Hepatocyte (in vitro differentiated cells): ENCODE measurements around the gene SDK1. TPM values are rescaled to one million over a fixed set of nuclear protein-coding genes. Genes with fewer than 3 reads are reported as not detected.
A peak's percentile ranks its signal among the peaks of the same experiment; 100 is the strongest.

ENCODE experiments used
- DNase-seq: peaks from one replicate; pipeline ENCODE4 v3.0.0-alpha.2; 2016; ENCODE audit warnings: low spot score
- H2AFZ ChIP-seq: fragments of 200-600 bp; sonication (generic); 2 replicates; pipeline ENCODE4 v1.6.0; 2016; ENCODE audit warnings: antibody characterized with exemption, mild to moderate bottlenecking
- H3K27ac ChIP-seq: fragments of 200-600 bp; sonication (generic); 2 replicates; pipeline ENCODE4 v1.5.1; 2016; ENCODE audit warnings: mild to moderate bottlenecking
- H3K27me3 ChIP-seq: fragments of 200-600 bp; sonication (generic); 2 replicates; pipeline ENCODE4 v1.6.1; 2016
- H3K36me3 ChIP-seq: fragments of 200-600 bp; sonication (generic); replicated peaks from 2 replicates; pipeline ENCODE4 v1.5.1; 2016; ENCODE audit warnings: low read depth; ENCODE audit not compliant: insufficient read depth
- H3K4me1 ChIP-seq: fragments of 200-600 bp; sonication (generic); 2 replicates; pipeline ENCODE4 v1.5.1; 2016; ENCODE audit warnings: mild to moderate bottlenecking, moderate library complexity; ENCODE audit not compliant: insufficient read depth
- H3K4me2 ChIP-seq: fragments of 200-600 bp; sonication (generic); 2 replicates; pipeline ENCODE4 v1.6.0; 2016
- H3K4me3 ChIP-seq: fragments of 200-600 bp; sonication (generic); 2 replicates; pipeline ENCODE4 v1.5.1; 2016; ENCODE audit warnings: mild to moderate bottlenecking
- H3K79me2 ChIP-seq: fragments of 200-600 bp; sonication (generic); 2 replicates; pipeline ENCODE4 v1.6.0; 2017; ENCODE audit warnings: mild to moderate bottlenecking
- H3K9me2 ChIP-seq: fragments of 200-600 bp; sonication (generic); replicated peaks from 2 replicates; pipeline ENCODE4 v1.6.0; 2017; ENCODE audit warnings: mild to moderate bottlenecking; ENCODE audit not compliant: insufficient read depth
- H3K9me3 ChIP-seq: fragments of 200-600 bp; sonication (generic); 2 replicates; pipeline ENCODE4 v1.5.1; 2016; ENCODE audit warnings: low read depth, mild to moderate bottlenecking
- H4K20me1 ChIP-seq: fragments of 200-600 bp; sonication (generic); 2 replicates; pipeline ENCODE4 v1.6.0; 2016; ENCODE audit warnings: mild to moderate bottlenecking; ENCODE audit not compliant: insufficient read depth, poor library complexity, severe bottlenecking
- EZH2 ChIP-seq: fragments of 200-600 bp; sonication (generic); IDR thresholded peaks from 2 replicates; pipeline ENCODE4 v1.6.1; 2016; ENCODE audit warnings: antibody characterized with exemption, mild to moderate bottlenecking, borderline replicate concordance
- EZH2phosphoT487 ChIP-seq: fragments of 200-600 bp; sonication (generic); IDR thresholded peaks from one replicate; pipeline ENCODE4 v1.6.1; 2018; ENCODE audit warnings: antibody characterized with exemption, mild to moderate bottlenecking, low read depth, moderate library complexity; ENCODE audit not compliant: unreplicated experiment, severe bottlenecking
- WGBS: methylation state at CpG from one replicate; pipeline ENCODE4 v1.1.6; 2016; ENCODE audit warnings: low lambda C conversion rate; ENCODE audit errors: missing lambda C conversion rate; 5-methylcytosine and 5-hydroxymethylcytosine counted together
- polyA plus RNA-seq: library from polyadenylated mRNA; unstranded; fragments of >200 nt; fragmentation: Nextera tagmentation; extraction: Ambion mirVana; gene quantifications from 2 replicates; pipeline ENCODE4 v1.2.1, GENCODE V29; 2016
- total RNA-seq: library from RNA; depleted of rRNA; stranded (reverse); fragments of >200 nt; gene quantifications from 2 replicates; pipeline ENCODE4 v1.2.3, GENCODE V29; 2014
- TF ChIP-seq, protein P1 (sequence below): fragments of 200-600 bp; sonication (generic); IDR thresholded peaks from 2 replicates; pipeline ENCODE4 v1.5.1; 2016; ENCODE audit warnings: antibody characterized with exemption, mild to moderate bottlenecking; ENCODE audit not compliant: poor library complexity

Gene SDK1
- total and polyA plus RNA-seq, 2 experiments from 2014 or later = 4.3 to 10.0 TPM

DNA sequence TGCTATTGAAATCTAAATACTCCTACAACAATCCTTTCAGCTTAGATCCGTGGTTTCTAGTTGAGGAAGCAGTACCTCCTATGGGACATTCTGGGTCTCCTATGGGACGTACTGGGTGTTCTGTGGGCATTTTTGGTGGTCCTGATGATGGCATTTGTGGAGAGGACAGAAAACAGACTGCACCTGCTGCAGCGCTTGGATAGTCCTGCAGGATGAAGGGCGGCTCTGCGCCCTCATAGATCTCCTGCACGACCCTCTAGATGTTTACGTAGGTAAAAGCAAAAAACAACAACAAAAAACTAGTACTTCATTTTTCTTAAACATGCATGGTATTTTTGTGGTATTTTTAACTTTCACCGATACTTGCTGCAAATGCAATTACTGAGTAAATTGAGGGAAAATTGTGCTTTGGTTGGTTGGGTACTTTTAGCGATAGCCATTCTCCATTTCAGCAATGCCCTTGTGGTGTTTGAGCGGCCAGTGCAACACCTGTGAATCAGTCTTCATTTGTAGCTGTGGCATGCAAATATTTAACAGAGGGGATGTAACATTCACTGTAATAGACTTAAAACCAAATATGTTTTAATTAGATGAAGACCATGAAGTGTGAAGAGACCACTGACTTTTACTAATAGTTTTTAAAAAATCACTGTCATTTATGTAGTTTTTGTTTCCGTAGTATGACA, 461.2 kb downstream of the SDK1 start:
- no peaks in the 10 kb centered on the region for H3K27me3 ChIP-seq
- H3K4me2 ChIP-seq = peak overlapping the region; percentile 43
- no peaks in the 10 kb centered on the region for H3K79me2 ChIP-seq
- no peaks in the 10 kb centered on the region for H3K36me3 ChIP-seq
- no peaks in the 10 kb centered on the region for H3K4me1 ChIP-seq
- no peaks in the 10 kb centered on the region for H3K9me3 ChIP-seq
- H3K9me2 ChIP-seq = no peaks in the 10 kb centered on the region
- no peak for DNase-seq
- H2AFZ ChIP-seq = no peak overlapping the region
- no peak overlapping the region for H3K4me3 ChIP-seq
- no peaks in the 10 kb centered on the region for H4K20me1 ChIP-seq
- H3K27ac ChIP-seq = no peak overlapping the region
- WGBS = 86% methylated on average over 11 of the region's 11 CpGs
- TF ChIP-seq EZH2phosphoT487 = no peak
- TF ChIP-seq, protein P1, sequence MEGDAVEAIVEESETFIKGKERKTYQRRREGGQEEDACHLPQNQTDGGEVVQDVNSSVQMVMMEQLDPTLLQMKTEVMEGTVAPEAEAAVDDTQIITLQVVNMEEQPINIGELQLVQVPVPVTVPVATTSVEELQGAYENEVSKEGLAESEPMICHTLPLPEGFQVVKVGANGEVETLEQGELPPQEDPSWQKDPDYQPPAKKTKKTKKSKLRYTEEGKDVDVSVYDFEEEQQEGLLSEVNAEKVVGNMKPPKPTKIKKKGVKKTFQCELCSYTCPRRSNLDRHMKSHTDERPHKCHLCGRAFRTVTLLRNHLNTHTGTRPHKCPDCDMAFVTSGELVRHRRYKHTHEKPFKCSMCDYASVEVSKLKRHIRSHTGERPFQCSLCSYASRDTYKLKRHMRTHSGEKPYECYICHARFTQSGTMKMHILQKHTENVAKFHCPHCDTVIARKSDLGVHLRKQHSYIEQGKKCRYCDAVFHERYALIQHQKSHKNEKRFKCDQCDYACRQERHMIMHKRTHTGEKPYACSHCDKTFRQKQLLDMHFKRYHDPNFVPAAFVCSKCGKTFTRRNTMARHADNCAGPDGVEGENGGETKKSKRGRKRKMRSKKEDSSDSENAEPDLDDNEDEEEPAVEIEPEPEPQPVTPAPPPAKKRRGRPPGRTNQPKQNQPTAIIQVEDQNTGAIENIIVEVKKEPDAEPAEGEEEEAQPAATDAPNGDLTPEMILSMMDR = no peak
- TF ChIP-seq EZH2 = no peak

DNA sequence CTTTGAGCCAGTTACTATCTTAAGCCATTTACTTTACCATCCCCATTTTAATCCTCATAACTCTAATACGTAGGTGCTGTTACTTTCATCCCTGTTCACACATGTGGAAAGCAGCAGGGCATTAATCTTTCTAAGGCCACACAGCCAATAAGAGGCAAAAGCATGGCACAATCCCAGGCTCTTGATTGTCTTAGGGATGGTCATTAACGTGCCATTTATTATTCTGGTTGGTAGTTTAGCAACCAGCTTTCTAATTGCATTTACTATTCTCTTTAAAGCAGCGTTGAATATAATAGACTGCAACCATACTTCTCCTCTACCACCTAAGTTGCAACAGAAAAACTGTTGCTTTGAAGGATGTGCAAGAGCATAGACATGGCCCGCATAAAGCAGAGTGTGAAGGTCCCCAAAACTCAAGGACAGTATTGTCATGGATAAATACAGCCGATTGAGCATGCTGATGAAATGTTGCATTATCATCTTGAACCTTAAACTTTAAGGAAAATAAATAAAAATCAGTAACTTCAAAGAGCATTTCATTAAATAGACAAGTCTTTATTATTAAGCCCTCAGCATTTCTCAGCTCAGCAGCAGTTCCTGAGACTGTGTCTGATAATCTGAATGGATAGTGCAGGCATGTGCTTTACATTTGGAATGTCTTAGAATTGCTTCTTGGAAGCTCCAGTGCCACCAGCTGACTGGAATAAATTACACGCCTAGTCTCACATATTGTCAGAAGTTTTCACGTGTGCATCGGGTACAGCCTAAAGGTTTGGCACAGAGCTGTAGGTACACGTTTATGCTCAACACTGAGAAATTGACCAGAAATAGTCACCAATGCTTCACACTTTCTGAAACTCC, 467.1 kb downstream of the SDK1 start:
- no peaks in the 10 kb centered on the region for H4K20me1 ChIP-seq
- H3K9me2 ChIP-seq = no peaks in the 10 kb centered on the region
- TF ChIP-seq EZH2phosphoT487 (no peak), EZH2 (no peak)
- TF ChIP-seq, protein P1 = no peak
- no peaks in the 10 kb centered on the region for H3K36me3 ChIP-seq
- H3K4me3 ChIP-seq = no peak overlapping the region
- H3K79me2 ChIP-seq = no peaks in the 10 kb centered on the region
- whole genome bisulfite sequencing = 82% methylated on average over 9 of the region's 9 CpGs
- no peak for DNase-seq
- no peaks in the 10 kb centered on the region for H3K4me1 ChIP-seq
- H3K9me3 ChIP-seq = no peaks in the 10 kb centered on the region
- H2AFZ ChIP-seq = no peak overlapping the region
- no peak overlapping the region for H3K27ac ChIP-seq
- H3K27me3 ChIP-seq = no peaks in the 10 kb centered on the region
- H3K4me2 ChIP-seq = no peak overlapping the region

DNA sequence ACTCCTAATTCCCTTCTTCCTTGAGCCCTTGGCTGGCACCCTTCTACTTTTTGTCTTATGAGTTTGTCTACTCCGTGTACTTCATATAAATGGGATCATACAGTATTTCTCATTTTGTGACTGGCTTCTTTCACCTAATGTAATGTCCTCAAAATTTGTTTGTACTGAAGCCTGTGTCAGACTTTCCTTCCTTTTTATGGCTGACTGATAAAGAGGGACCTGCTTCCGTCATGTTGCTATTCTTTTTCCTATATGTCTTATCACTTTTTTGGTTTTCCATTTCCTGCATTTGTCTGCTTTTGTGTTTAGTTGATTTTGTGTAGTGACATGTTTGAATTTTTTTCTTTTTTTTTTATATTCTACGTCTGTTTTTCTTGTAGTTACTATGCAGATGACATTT, 470.9 kb downstream of the SDK1 start:
- H2AFZ ChIP-seq = no peak overlapping the region
- WGBS = 87% methylated on average over 3 of the region's 3 CpGs
- TF ChIP-seq, protein P1 = no peak
- no peak for TF ChIP-seq EZH2phosphoT487
- TF ChIP-seq EZH2 = no peak
- H3K79me2 ChIP-seq = no peaks in the 10 kb centered on the region
- no peaks in the 10 kb centered on the region for H3K36me3 ChIP-seq
- no peaks in the 10 kb centered on the region for H3K4me1 ChIP-seq
- DNase-seq = no peak
- no peaks in the 10 kb centered on the region for H4K20me1 ChIP-seq
- no peaks in the 10 kb centered on the region for H3K9me2 ChIP-seq
- H3K27me3 ChIP-seq = no peaks in the 10 kb centered on the region
- no peaks in the 10 kb centered on the region for H3K9me3 ChIP-seq
- no peak overlapping the region for H3K4me2 ChIP-seq
- no peak overlapping the region for H3K27ac ChIP-seq
- H3K4me3 ChIP-seq = no peak overlapping the region
